ENCODE data around the gene KICS2. TPM values are rescaled to one million over a fixed set of nuclear protein-coding genes. Genes with fewer than 3 reads are reported as not detected.
"Not testable (repeated sequence)": the region's sequence is repeated elsewhere in the genome, so short reads cannot be mapped to it uniquely, and the experiment has no call there.

The KICS2 gene
- total and polyA plus RNA-seq, 2 experiments from 2014 or later: 1.3 to 6.8 TPM

- Histone ChIP-seq H3K27ac (no peak overlapping the region), H3K27me3 (no peaks in the 10 kb centered on the region), H3K9me2 (replicated peaks; ENCODE audit: insufficient read depth) (no peaks in the 10 kb centered on the region), H2AFZ (no peak overlapping the region), H3K79me2 (no peaks in the 10 kb centered on the region), H3K4me3 (no peak overlapping the region), H3K9me3 (ENCODE audit: low read depth) (no peaks in the 10 kb centered on the region), H4K20me1 (ENCODE audit: insufficient read depth, poor library complexity, severe bottlenecking) (no peaks in the 10 kb centered on the region), H3K4me1 (ENCODE audit: insufficient read depth) (no peaks in the 10 kb centered on the region), H3K4me2 (no peak overlapping the region), H3K36me3 (replicated peaks; ENCODE audit: insufficient read depth, low read depth) (no peaks in the 10 kb centered on the region)
- 97% methylated on average over 2 of the region's 2 CpGs for WGBS (ENCODE audit: low lambda C conversion rate, missing lambda C conversion rate)
- no peak for DNase-seq (ENCODE audit: low spot score)
- TF ChIP-seq CTCF (IDR thresholded peaks at IDR 0.05; ENCODE audit: poor library complexity): no peak
- TF ChIP-seq EZH2phosphoT487 (IDR thresholded peaks at IDR 0.05; ENCODE audit: low read depth, severe bottlenecking, unreplicated experiment): no peak
- no peak for TF ChIP-seq EZH2 (IDR thresholded peaks at IDR 0.05; ENCODE audit: borderline replicate concordance)
Observed at GRCh38 chr12:64207453-64207852, 14.6 kb downstream of the KICS2 start.

GRCh38 chr12:64205542-64205941 lies 16.6 kb downstream of the KICS2 start:
- no peaks in the 10 kb centered on the region for H3K4me1 ChIP-seq (ENCODE audit: insufficient read depth)
- no peaks in the 10 kb centered on the region for H3K27me3 ChIP-seq
- no peak overlapping the region for H3K27ac ChIP-seq
- H3K4me2 ChIP-seq: no peak overlapping the region
- H2AFZ ChIP-seq: no peak overlapping the region
- TF ChIP-seq CTCF (IDR thresholded peaks at IDR 0.05; ENCODE audit: poor library complexity) (no peak), EZH2phosphoT487 (IDR thresholded peaks at IDR 0.05; ENCODE audit: low read depth, severe bottlenecking, unreplicated experiment) (no peak), EZH2 (IDR thresholded peaks at IDR 0.05; ENCODE audit: borderline replicate concordance) (no peak)
- no peaks in the 10 kb centered on the region for H3K36me3 ChIP-seq (replicated peaks; ENCODE audit: insufficient read depth, low read depth)
- no peak for DNase-seq (ENCODE audit: low spot score)
- no peaks in the 10 kb centered on the region for H3K79me2 ChIP-seq
- no peaks in the 10 kb centered on the region for H4K20me1 ChIP-seq (ENCODE audit: insufficient read depth, poor library complexity, severe bottlenecking)
- no peaks in the 10 kb centered on the region for H3K9me2 ChIP-seq (replicated peaks; ENCODE audit: insufficient read depth)
- WGBS (ENCODE audit: low lambda C conversion rate, missing lambda C conversion rate): 94% methylated on average over 2 of the region's 2 CpGs
- no peaks in the 10 kb centered on the region for H3K9me3 ChIP-seq (ENCODE audit: low read depth)
- no peak overlapping the region for H3K4me3 ChIP-seq

GRCh38 chr12:64203775-64204174 lies 18.3 kb downstream of the KICS2 start:
- no peak overlapping the region for H2AFZ ChIP-seq
- no peaks in the 10 kb centered on the region for H3K9me2 ChIP-seq (replicated peaks; ENCODE audit: insufficient read depth)
- H3K4me3 ChIP-seq: no peak overlapping the region
- H3K4me1 ChIP-seq (ENCODE audit: insufficient read depth): no peaks in the 10 kb centered on the region
- 72% methylated on average over 7 of the region's 7 CpGs for WGBS (ENCODE audit: low lambda C conversion rate, missing lambda C conversion rate)
- H3K4me2 ChIP-seq: no peak overlapping the region
- no peaks in the 10 kb centered on the region for H3K9me3 ChIP-seq (ENCODE audit: low read depth)
- no peak for DNase-seq (ENCODE audit: low spot score)
- no peaks in the 10 kb centered on the region for H3K79me2 ChIP-seq
- TF ChIP-seq CTCF (IDR thresholded peaks at IDR 0.05; ENCODE audit: poor library complexity) (no peak), EZH2phosphoT487 (IDR thresholded peaks at IDR 0.05; ENCODE audit: low read depth, severe bottlenecking, unreplicated experiment) (no peak), EZH2 (IDR thresholded peaks at IDR 0.05; ENCODE audit: borderline replicate concordance) (no peak)
- no peak overlapping the region for H3K27ac ChIP-seq
- no peaks in the 10 kb centered on the region for H3K36me3 ChIP-seq (replicated peaks; ENCODE audit: insufficient read depth, low read depth)
- no peaks in the 10 kb centered on the region for H4K20me1 ChIP-seq (ENCODE audit: insufficient read depth, poor library complexity, severe bottlenecking)
- H3K27me3 ChIP-seq: no peaks in the 10 kb centered on the region

GRCh38 chr12:64203036-64203435 lies 19.1 kb downstream of the KICS2 start:
- DNase-seq (ENCODE audit: low spot score): no peak
- H3K27ac ChIP-seq: no peak overlapping the region
- WGBS (ENCODE audit: low lambda C conversion rate, missing lambda C conversion rate): over 99% methylated on average over 5 of the region's 5 CpGs

GRCh38 chr12:64195841-64196240 lies 26.3 kb downstream of the KICS2 start:
- not testable (repeated sequence) for H3K27me3 ChIP-seq; DNase-seq (ENCODE audit: low spot score); H3K79me2 ChIP-seq; H3K36me3 ChIP-seq (replicated peaks; ENCODE audit: insufficient read depth, low read depth); H3K4me2 ChIP-seq; H3K9me3 ChIP-seq (ENCODE audit: low read depth); H4K20me1 ChIP-seq (ENCODE audit: insufficient read depth, poor library complexity, severe bottlenecking); H3K27ac ChIP-seq; H3K4me3 ChIP-seq; H3K9me2 ChIP-seq (replicated peaks; ENCODE audit: insufficient read depth); H2AFZ ChIP-seq; H3K4me1 ChIP-seq (ENCODE audit: insufficient read depth)
- 59% methylated on average over 2 of the region's 15 CpGs for WGBS (ENCODE audit: low lambda C conversion rate, missing lambda C conversion rate)

More at GRCh38 chr12:64203036-64203435, 19.1 kb downstream of the KICS2 start:
- no peaks in the 10 kb centered on the region for H3K9me3 ChIP-seq (ENCODE audit: low read depth)
- no peaks in the 10 kb centered on the region for H3K27me3 ChIP-seq
- no peaks in the 10 kb centered on the region for H3K36me3 ChIP-seq (replicated peaks; ENCODE audit: insufficient read depth, low read depth)
- H4K20me1 ChIP-seq (ENCODE audit: insufficient read depth, poor library complexity, severe bottlenecking): no peaks in the 10 kb centered on the region
- no peaks in the 10 kb centered on the region for H3K4me1 ChIP-seq (ENCODE audit: insufficient read depth)
- no peaks in the 10 kb centered on the region for H3K79me2 ChIP-seq
- no peak overlapping the region for H3K4me3 ChIP-seq
- no peak overlapping the region for H2AFZ ChIP-seq
- H3K4me2 ChIP-seq: no peak overlapping the region
- no peak for TF ChIP-seq EZH2 (IDR thresholded peaks at IDR 0.05; ENCODE audit: borderline replicate concordance)
- no peak for TF ChIP-seq CTCF (IDR thresholded peaks at IDR 0.05; ENCODE audit: poor library complexity)
- no peak for TF ChIP-seq EZH2phosphoT487 (IDR thresholded peaks at IDR 0.05; ENCODE audit: low read depth, severe bottlenecking, unreplicated experiment)
- H3K9me2 ChIP-seq (replicated peaks; ENCODE audit: insufficient read depth): no peaks in the 10 kb centered on the region
